ENCODE results near the gene COL8A1.
A peak's percentile ranks its signal among the peaks of the same experiment; 100 is the strongest.
"Not testable (repeated sequence)": the region's sequence is repeated elsewhere in the genome, so short reads cannot be mapped to it uniquely, and the experiment has no call there.

The COL8A1 gene

DNA sequence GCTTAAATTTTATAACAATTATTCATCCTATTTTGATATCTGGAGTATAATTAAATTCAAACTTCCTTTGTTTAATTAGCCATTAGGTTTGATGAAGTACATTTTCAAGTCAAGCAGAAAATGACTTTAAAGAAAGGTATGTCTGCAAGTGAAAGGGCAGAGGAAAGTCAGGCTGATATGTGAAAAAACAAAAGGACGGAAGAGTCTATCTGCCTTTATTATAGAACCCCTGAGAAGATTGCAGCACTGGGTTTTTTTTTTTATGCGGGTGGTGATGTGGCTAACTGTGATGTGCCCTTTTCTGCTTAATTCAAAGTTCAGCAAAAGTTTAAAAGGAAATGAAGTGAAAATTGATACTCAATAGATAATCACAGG is 83.2 kb downstream of the COL8A1 start:
- TF ChIP-seq, protein P1, sequence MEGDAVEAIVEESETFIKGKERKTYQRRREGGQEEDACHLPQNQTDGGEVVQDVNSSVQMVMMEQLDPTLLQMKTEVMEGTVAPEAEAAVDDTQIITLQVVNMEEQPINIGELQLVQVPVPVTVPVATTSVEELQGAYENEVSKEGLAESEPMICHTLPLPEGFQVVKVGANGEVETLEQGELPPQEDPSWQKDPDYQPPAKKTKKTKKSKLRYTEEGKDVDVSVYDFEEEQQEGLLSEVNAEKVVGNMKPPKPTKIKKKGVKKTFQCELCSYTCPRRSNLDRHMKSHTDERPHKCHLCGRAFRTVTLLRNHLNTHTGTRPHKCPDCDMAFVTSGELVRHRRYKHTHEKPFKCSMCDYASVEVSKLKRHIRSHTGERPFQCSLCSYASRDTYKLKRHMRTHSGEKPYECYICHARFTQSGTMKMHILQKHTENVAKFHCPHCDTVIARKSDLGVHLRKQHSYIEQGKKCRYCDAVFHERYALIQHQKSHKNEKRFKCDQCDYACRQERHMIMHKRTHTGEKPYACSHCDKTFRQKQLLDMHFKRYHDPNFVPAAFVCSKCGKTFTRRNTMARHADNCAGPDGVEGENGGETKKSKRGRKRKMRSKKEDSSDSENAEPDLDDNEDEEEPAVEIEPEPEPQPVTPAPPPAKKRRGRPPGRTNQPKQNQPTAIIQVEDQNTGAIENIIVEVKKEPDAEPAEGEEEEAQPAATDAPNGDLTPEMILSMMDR (IDR thresholded peaks at IDR 0.05; ENCODE audit: control insufficient read depth, insufficient read depth, low read depth, low read length, missing control alignments): no peak
- DNase-seq (ENCODE audit: low read depth): no peak
- H3K4me3 ChIP-seq (ENCODE audit: control insufficient read depth, low read depth, low read length): no peak overlapping the region

GRCh38 chr3:99724276-99724675 is 85.9 kb downstream of the COL8A1 start:
- no peak for DNase-seq (ENCODE audit: low read depth)
- TF ChIP-seq, protein P1 (IDR thresholded peaks at IDR 0.05; ENCODE audit: control insufficient read depth, insufficient read depth, low read depth, low read length, missing control alignments): no peak
- H3K4me3 ChIP-seq (ENCODE audit: control insufficient read depth, low read depth, low read length): no peak overlapping the region

- TF ChIP-seq, protein P1 (IDR thresholded peaks at IDR 0.05; ENCODE audit: control insufficient read depth, insufficient read depth, low read depth, low read length, missing control alignments): no peak
- H3K4me3 ChIP-seq (ENCODE audit: control insufficient read depth, low read depth, low read length): no peak overlapping the region
- no peak for DNase-seq (ENCODE audit: low read depth)
These were observed 92.5 kb downstream of the COL8A1 start for GRCh38 chr3:99730870-99731269.

GRCh38 chr3:99731499-99731898 is 93.1 kb downstream of the COL8A1 start:
- no peak for DNase-seq (ENCODE audit: low read depth)
- H3K4me3 ChIP-seq (ENCODE audit: control insufficient read depth, low read depth, low read length): no peak overlapping the region
- TF ChIP-seq, protein P1 (IDR thresholded peaks at IDR 0.05; ENCODE audit: control insufficient read depth, insufficient read depth, low read depth, low read length, missing control alignments): no peak

DNA sequence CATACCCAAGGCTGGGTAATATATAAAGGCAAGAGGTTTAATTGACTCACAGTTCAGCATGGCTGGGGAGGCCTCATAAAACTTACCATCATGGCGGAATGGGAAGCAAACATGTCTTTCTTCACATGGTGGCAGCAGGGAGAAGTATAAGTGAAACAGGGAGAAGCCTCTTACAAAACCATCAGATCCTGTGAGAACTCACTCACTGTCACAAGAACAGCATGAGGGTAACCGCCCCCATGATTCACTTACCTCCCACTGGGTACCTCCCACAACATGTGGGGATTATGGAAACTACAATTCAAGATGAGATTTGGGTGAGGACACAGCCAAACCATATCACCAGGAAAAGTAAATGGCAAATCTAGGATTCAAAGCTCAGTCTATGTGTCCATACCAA is 102.0 kb downstream of the COL8A1 start:
- DNase-seq (ENCODE audit: low read depth); H3K4me3 ChIP-seq (ENCODE audit: control insufficient read depth, low read depth, low read length): not testable (repeated sequence)

DNA sequence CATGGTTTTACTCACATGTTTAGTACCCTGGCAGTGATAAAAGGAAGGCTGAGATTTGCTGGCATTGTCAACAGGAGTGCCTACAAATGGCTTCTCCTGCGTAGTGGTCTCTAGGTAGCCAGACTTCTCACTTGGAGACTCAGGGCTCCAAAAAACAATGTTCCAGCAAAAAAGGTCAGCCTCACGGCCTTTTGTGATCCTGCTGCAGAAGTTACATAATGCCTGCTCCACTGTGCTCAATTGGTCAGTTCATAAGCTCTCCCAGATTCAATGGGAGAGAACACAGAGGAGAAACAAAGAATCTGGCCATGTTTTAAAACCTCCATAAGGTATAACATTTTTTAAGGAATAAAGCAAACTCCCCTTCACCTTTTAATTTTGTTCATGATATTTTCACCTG is 103.2 kb downstream of the COL8A1 start:
- no peak for DNase-seq (ENCODE audit: low read depth)
- TF ChIP-seq, protein P1 (IDR thresholded peaks at IDR 0.05; ENCODE audit: control insufficient read depth, insufficient read depth, low read depth, low read length, missing control alignments): no peak
- no peak overlapping the region for H3K4me3 ChIP-seq (ENCODE audit: control insufficient read depth, low read depth, low read length)

DNA sequence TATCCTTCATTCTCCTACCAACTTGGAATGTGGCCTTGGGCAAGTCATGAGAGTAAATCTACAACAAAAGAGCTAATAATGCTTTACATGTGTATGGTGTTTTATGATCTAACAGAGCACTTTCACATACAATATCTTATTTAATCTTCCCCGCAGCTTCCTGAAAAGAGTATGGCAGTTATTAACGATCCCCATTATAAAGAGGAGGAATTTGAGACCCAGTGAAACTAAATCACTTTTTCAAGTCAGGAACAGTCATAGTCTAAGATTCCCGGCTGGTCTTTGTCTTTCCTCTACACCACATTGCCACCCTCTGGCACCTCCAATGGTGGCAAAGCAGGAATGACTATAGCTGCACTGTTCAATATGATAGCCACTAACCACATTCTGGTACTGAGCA is 109.5 kb downstream of the COL8A1 start:
- TF ChIP-seq, protein P1 (IDR thresholded peaks at IDR 0.05; ENCODE audit: control insufficient read depth, insufficient read depth, low read depth, low read length, missing control alignments): peak; percentile 48
- no peak for DNase-seq (ENCODE audit: low read depth)

More for the DNA sequence above, 109.5 kb downstream of the COL8A1 start:
- no peak overlapping the region for H3K4me3 ChIP-seq (ENCODE audit: control insufficient read depth, low read depth, low read length)
